ENCODE measurements around the gene SPSB1.

The SPSB1 gene

DNA sequence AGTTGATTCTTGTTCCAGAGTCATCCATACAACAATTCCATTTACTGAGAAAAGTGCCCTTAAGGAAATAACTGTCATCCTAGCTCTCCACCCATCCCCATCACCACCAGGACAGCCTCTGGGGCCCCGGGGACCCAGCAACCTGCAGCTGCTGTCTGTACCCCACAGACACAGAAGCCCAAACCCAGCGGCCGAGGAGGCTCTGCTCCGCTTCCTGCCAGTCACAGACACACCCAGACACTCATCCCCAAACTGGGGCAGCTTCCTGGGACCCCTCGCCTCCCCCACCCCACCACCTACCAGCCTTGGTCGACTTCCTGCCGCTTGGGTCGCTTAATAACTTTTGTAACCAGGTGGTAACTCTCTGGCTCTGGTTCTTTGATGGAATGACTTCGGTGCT lies 125.0 kb downstream of the SPSB1 start:
- DNase-seq (ENCODE audit: low spot score) (no peak), FAIRE-seq (no peak)

GRCh38 chr1:9418851-9419250 lies 126.2 kb downstream of the SPSB1 start:
- FAIRE-seq, result no peak

More at GRCh38 chr1:9418851-9419250, 126.2 kb downstream of the SPSB1 start:
- no peak for DNase-seq (ENCODE audit: low spot score)
